GM18907 (cell line): Measurements from ENCODE around the gene MYH11.
"Not testable (repeated sequence)": the region's sequence is repeated elsewhere in the genome, so short reads cannot be mapped to it uniquely, and the experiment has no call there.

Source experiments
- ATAC-seq: cut with Tn5 transposase; IDR thresholded peaks from one replicate; pipeline ENCODE4 v1.9.1; 2021; ENCODE audit warnings: mild to moderate bottlenecking, moderate library complexity; ENCODE audit not compliant: unreplicated experiment

MYH11 gene

DNA sequence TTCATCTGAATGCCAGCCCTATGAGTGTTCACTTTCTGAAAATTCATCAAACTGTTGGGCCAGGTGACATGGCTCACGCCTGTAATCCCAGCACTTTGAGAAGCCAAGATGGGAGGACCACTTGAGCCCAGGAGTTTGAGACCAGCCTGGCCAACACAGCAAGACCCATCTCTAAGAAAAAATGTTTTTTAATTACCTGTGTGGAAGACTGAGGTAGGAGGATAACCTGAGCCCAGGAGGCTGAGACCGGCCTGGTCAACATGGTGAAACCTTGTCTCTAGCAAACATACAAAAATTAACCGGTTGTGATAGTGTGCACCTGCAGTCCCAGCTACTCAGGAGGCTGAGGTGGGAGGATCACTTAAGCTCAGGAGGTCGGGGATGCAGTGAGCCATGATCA, 10.3 kb downstream of the MYH11 start:
- ATAC-seq, result no peak

DNA sequence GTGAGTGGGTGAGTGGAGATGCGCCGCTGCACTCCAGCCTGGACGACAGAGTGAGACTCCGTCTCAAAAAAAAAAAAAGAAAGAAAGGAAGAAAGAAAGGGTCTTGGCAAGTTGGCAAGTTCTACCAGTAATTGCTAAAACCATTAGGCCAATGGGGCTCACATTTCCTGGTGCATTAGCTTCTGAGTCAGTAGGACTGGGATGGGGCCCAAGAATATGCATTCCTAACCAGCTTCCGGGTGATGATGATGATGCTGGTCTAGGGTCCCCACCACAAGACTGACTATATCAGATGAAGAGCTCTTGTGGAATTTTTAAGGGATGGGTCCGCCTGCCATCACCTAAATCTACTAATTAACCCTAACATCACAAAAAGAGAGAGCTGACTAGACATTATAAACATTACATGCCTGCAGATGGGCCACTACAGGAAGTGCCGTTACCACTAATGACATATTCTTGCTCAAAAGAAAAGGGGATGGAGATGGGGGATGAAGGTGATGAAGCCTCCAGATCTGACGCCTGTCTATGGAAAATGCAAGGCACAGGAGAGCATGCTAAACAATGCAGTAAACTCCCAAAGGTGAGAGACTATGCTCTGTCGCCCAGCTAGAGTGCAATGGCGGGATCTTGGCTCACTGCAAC, 13.1 kb downstream of the MYH11 start:
- no peak for ATAC-seq

- ATAC-seq, result not testable (repeated sequence)
Observed at GRCh38 chr16:15839204-15839603, 17.6 kb downstream of the MYH11 start.

- ATAC-seq, result no peak
Observed at GRCh38 chr16:15837761-15838160, 19.1 kb downstream of the MYH11 start.

- ATAC-seq, result no peak
Observed at GRCh38 chr16:15836965-15837611, 19.7 kb downstream of the MYH11 start.

GRCh38 chr16:15836074-15836473, 20.8 kb downstream of the MYH11 start:
- ATAC-seq, result no peak

DNA sequence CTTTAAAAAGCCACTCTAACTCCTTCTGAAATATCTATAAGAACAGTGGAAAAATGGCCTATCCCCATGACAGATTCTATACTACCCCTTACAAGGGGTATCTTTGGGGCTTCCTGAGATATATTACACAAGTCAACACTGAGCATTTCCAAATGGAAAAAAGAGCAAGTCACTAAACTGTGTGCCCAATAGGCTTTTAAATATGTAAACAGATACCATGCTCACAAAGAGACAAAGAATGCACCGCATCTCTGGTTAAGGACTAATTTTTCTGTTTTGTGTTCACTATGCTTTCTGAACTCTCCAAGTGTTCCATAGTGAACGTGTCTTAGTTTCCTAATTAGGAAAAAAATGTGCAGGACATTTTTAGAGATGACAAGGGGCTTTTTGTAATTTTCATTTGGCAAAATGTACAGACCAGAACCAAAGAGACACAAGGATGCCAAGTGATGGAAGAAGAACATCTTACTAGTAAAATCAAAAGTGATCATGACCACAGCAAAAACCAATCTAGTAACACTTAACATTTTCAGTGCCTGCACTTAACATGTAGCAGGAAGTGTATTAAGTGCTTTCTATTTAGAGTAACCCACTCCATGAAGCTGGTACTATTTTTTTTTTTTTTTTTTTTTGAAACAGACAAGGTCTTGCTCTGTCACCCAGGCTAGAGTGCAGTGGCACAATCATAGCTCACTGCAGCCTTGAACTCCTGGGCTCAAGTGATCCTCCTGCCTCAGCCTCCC, 21.5 kb downstream of the MYH11 start:
- ATAC-seq, result no peak

GRCh38 chr16:15834502-15834901, 22.3 kb downstream of the MYH11 start:
- ATAC-seq, result no peak

- ATAC-seq, result no peak
Observed at GRCh38 chr16:15833541-15833940, 23.3 kb downstream of the MYH11 start.

DNA sequence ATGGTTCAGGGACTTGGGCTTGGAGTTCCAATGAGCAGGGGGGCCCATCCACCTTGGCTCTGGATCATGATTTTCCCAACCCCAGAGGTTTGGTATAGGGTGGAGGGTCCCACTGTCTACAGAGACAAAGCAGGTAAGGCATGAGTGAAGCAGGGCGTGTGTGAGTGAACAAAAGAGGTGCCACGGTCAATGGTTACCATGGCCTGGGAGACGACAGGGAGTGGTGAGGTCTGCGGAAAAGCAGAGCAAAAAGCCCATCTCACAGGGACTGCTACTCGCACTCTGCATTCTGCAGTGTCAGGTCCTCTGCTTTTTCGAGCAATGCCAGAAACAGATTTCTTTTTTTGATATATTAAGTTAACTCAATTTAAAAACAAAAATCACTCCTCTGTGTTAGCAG, 24.6 kb downstream of the MYH11 start:
- ATAC-seq, result no peak

DNA sequence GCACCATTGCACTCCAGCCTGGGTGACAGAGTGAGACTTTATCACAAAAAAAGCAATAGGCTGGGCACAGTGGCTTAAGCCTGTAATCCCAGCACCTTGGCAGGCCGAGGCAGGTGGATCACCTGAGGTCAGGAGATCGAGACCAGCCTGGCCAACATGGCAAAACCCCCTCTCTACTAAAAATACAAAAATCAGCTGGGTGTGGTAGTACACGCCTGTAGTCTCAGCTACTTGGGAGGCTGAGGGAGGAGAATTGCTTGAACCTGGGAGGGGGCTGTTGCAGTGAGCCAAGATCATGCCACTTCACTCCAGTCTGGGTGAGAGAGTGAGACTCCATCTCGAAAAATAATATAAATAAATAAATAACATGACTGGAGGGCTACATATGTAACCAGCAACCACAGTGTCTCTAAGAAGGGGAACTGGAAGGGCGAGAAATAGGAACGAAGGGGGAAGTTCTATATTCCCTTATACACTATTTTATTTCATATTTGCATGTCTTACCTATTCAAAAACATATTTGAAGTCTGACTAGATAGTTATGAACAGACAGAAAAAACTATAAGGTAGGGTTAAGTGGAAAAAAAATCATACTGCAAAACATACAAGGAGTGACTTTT, 25.9 kb downstream of the MYH11 start:
- ATAC-seq, result no peak

GRCh38 chr16:15829460-15829859, 27.4 kb downstream of the MYH11 start:
- no peak for ATAC-seq

GRCh38 chr16:15827709-15828343, 29.0 kb downstream of the MYH11 start:
- no peak for ATAC-seq

DNA sequence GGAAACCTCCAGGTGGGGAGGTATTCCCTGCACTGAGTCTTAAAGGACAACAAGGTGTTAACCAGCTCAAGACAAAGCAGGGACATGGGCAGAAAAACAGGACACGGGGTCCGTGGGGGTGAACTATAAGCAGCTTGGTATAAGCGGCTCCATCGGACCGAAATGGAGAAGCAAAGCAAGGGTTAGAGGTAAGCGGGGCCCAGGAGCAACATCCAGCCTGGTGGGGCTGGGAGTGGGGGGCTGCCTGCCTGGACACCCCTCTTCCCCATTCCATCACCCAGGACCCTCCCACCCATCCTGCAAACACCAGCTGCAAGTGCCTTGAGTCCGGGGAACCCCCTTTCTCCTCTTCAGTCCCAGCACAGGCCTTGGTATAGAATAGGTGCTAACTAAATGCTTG, 29.5 kb downstream of the MYH11 start:
- no peak for ATAC-seq

GRCh38 chr16:15825750-15826305, 31.0 kb downstream of the MYH11 start:
- ATAC-seq, result no peak

DNA sequence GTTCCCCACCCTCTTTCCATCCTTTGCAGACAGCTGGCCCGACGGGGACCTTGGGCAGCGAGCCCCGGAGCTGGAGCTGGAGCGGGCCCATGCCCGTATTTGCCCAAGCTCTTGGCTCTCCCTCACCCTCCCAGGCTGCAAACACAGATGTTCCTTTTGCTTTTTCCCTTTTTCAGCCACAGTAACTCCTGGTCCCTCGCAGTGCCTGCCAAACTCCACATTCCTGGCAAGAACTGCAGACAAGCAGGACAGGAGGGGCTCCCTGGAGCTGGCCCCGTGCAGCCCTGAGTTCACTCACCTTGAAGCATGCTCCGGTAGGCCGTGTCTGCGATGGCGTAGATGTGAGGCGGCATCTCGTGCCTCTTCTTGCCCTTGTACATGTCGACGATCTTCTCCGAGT, 33.9 kb downstream of the MYH11 start:
- ATAC-seq, result no peak

- ATAC-seq, result no peak
Observed at GRCh38 chr16:15820837-15821236, 36.0 kb downstream of the MYH11 start.

GRCh38 chr16:15819046-15819445, 37.8 kb downstream of the MYH11 start:
- ATAC-seq, result no peak

- ATAC-seq, result no peak
Observed at GRCh38 chr16:15817446-15817845, 39.4 kb downstream of the MYH11 start.

GRCh38 chr16:15816228-15816627, 40.6 kb downstream of the MYH11 start:
- no peak for ATAC-seq

GRCh38 chr16:15812401-15812750, 44.5 kb downstream of the MYH11 start:
- ATAC-seq, result not testable (repeated sequence)
